Mucosa of stomach (tissue), 1 donor: ENCODE measurements around the gene ZNF691.
"Not testable (repeated sequence)": the region's sequence is repeated elsewhere in the genome, so short reads cannot be mapped to it uniquely, and the experiment has no call there.

Source experiments
- H3K27me3 ChIP-seq: one replicate; pipeline ENCODE4 v1.7.0; 2013; ENCODE audit warnings: mild to moderate bottlenecking, low read length; ENCODE audit not compliant: control insufficient read depth, insufficient read depth
- H3K36me3 ChIP-seq: one replicate; pipeline ENCODE4 v1.7.0; 2013; ENCODE audit warnings: low read length; ENCODE audit not compliant: control insufficient read depth, insufficient read depth
- H3K4me1 ChIP-seq: one replicate; pipeline ENCODE4 v1.7.0; 2013; ENCODE audit warnings: mild to moderate bottlenecking, low read length; ENCODE audit not compliant: control insufficient read depth, insufficient read depth
- H3K4me3 ChIP-seq: one replicate; pipeline ENCODE4 v1.7.0; 2013; ENCODE audit warnings: low read length
- H3K9ac ChIP-seq: one replicate; pipeline ENCODE4 v1.7.0; 2013; ENCODE audit warnings: mild to moderate bottlenecking, low read length, moderate library complexity
- H3K9me3 ChIP-seq: one replicate; pipeline ENCODE4 v1.7.0; 2013; ENCODE audit warnings: mild to moderate bottlenecking, low read length, moderate library complexity; ENCODE audit not compliant: control insufficient read depth
- donor health status: Pancreatic carcinoma.

ZNF691 gene

DNA sequence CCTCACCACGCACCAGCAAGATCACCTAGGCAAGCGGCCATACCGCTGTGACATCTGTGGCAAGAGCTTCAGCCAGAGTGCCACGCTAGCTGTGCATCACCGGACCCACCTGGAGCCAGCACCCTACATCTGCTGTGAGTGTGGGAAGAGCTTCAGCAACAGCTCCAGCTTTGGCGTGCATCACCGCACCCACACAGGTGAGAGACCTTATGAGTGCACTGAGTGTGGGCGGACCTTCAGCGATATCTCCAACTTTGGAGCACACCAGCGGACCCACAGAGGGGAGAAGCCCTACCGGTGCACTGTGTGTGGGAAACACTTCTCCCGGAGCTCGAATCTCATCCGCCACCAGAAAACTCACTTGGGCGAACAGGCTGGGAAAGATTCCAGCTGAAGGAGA, 5.0 kb downstream of the ZNF691 start:
- H3K4me3 ChIP-seq, result no peak overlapping the region

GRCh38 chr1:42851960-42852607, 5.7 kb downstream of the ZNF691 start:
- Histone ChIP-seq H3K4me3 (no peak overlapping the region), H3K9me3 (no peaks in the 10 kb centered on the region), H3K36me3 (peaks cover 7% of the 10 kb centered on the region), H3K27me3 (no peaks in the 10 kb centered on the region), H3K4me1 (peaks cover 7% of the 10 kb centered on the region), H3K9ac (no peak overlapping the region)

More for the DNA sequence above, 5.0 kb downstream of the ZNF691 start:
- Histone ChIP-seq H3K9ac (no peak overlapping the region), H3K27me3 (no peaks in the 10 kb centered on the region), H3K4me1 (peaks cover 10% of the 10 kb centered on the region), H3K36me3 (peaks cover 7% of the 10 kb centered on the region), H3K9me3 (no peaks in the 10 kb centered on the region)

- Histone ChIP-seq H3K36me3 (peaks cover 7% of the 10 kb centered on the region), H3K4me3 (no peak overlapping the region), H3K4me1 (peaks cover 2% of the 10 kb centered on the region), H3K27me3 (no peaks in the 10 kb centered on the region), H3K9ac (no peak overlapping the region), H3K9me3 (no peaks in the 10 kb centered on the region)
Measured at GRCh38 chr1:42852608-42852980, 6.2 kb downstream of the ZNF691 start.

GRCh38 chr1:42853116-42853884, 6.9 kb downstream of the ZNF691 start:
- H3K27me3 ChIP-seq, result no peaks in the 10 kb centered on the region
- H3K4me1 ChIP-seq, result no peaks in the 10 kb centered on the region
- no peak overlapping the region for H3K4me3 ChIP-seq
- H3K9ac ChIP-seq, result no peak overlapping the region
- H3K36me3 ChIP-seq, result peaks cover 7% of the 10 kb centered on the region
- no peaks in the 10 kb centered on the region for H3K9me3 ChIP-seq

DNA sequence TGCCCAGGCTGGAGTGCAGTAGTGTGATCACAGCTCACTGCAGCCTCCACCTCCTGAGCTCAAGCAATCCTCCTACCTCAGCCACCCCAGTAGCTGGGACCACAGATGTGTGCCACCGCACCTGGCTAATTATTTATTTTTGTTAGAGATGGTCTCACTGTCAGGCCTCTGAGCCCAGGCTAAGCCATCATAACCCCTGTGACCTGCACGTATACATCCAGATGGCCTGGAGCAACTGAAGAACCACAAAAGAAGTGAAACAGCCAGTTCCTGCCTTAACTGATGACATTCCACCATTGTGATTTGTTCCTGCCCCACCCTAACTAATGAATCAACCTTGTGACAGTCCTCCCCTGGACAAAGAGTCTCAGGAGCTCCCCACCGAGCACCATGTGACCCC, 10.1 kb downstream of the ZNF691 start:
- not testable (repeated sequence) for H3K9ac ChIP-seq, H3K4me1 ChIP-seq, H3K9me3 ChIP-seq, H3K27me3 ChIP-seq, H3K4me3 ChIP-seq, H3K36me3 ChIP-seq

GRCh38 chr1:42859366-42859765, 13.0 kb downstream of the ZNF691 start:
- not testable (repeated sequence) for H3K9ac ChIP-seq, H3K4me1 ChIP-seq, H3K4me3 ChIP-seq, H3K27me3 ChIP-seq, H3K9me3 ChIP-seq, H3K36me3 ChIP-seq

DNA sequence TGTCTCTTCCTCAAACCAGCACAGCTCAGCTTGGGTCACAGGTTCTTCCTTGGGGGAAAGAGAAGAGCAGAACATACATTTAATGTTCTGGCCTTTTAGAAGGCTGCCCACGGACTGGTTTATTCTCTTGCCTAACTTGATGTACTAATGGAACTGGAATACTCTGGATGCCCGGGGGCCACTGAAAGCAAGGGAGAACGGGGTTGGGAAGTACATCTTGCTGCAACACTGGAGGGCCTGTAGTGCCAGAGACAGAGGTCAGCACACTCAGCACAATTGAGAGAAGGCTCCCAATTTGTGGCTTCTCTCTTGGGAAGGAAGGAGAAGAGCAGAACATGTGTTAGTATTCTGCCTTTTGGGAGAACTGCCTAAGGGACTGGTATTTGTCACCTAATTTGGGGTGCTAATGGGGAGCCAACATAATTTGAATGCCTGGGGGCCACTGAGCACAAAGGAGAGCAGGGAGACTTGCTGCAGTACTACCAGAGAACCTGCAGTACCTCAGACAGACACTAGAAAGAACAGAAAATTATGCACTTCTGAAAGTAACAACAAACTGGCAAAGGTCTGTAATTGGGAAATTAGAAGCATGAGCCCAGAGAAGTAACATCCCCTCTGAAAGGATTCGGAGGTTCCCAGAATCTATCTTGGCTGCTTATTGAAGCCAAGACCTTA, 14.1 kb downstream of the ZNF691 start:
- no peak overlapping the region for H3K4me3 ChIP-seq

GRCh38 chr1:42861014-42861399, 14.6 kb downstream of the ZNF691 start:
- H3K36me3 ChIP-seq, result no peaks in the 10 kb centered on the region
- no peaks in the 10 kb centered on the region for H3K4me1 ChIP-seq
- H3K9me3 ChIP-seq, result no peaks in the 10 kb centered on the region
- no peak overlapping the region for H3K9ac ChIP-seq
- no peak overlapping the region for H3K4me3 ChIP-seq
- peaks cover 5% of the 10 kb centered on the region for H3K27me3 ChIP-seq

More for the DNA sequence above, 14.1 kb downstream of the ZNF691 start:
- Histone ChIP-seq H3K36me3 (no peaks in the 10 kb centered on the region), H3K27me3 (peaks cover 5% of the 10 kb centered on the region), H3K9me3 (no peaks in the 10 kb centered on the region), H3K4me1 (no peaks in the 10 kb centered on the region), H3K9ac (no peak overlapping the region)

- Histone ChIP-seq H3K9me3 (no peaks in the 10 kb centered on the region), H3K36me3 (no peaks in the 10 kb centered on the region), H3K9ac (no peak overlapping the region), H3K4me1 (no peaks in the 10 kb centered on the region), H3K4me3 (no peak overlapping the region), H3K27me3 (peaks cover 5% of the 10 kb centered on the region)
Measured at GRCh38 chr1:42866549-42866948, 20.1 kb downstream of the ZNF691 start.

DNA sequence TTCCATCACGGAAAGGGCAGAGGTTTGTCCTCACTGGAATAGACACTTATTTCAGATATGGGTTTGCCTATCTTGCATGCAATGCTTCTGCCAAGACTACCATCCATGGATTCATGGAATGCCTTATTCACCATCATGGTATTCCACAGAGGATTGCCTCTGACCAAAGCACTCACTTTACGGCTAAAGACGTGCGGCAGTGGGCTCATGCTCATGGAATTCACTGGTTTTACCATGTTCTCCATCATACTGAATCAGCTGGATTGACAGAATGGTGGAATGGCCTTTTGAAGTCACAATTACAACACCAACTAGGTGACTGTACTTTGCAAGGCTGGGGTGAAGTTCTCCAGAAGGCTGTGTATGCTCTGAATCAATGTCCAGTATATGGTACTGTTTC, 22.1 kb downstream of the ZNF691 start:
- H3K9me3 ChIP-seq, H3K27me3 ChIP-seq, H3K36me3 ChIP-seq, H3K4me1 ChIP-seq, H3K9ac ChIP-seq, H3K4me3 ChIP-seq: not testable (repeated sequence)

- H3K4me3 ChIP-seq, H3K27me3 ChIP-seq, H3K9ac ChIP-seq, H3K9me3 ChIP-seq, H3K4me1 ChIP-seq, H3K36me3 ChIP-seq: not testable (repeated sequence)
Measured at GRCh38 chr1:42869254-42869653, 22.8 kb downstream of the ZNF691 start.

DNA sequence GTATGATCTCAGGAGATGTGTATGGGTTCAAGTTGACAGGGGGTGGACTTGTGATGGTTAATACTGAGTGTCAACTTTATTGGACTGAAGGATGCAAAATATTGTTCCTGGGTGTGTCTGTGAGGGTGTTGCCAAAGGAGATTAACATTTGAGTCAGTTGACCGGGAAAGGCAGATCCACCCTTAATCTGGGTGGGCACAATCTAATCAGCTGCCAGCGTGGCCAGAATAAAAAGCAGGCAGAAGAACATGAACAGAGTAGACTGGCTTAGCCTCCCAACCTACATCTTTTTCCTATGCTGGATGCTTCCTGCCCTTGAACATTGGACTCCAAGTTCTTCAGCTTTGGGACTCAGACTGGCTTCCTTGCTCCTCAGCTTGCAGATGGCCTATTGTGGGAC, 23.3 kb downstream of the ZNF691 start:
- not testable (repeated sequence) for H3K4me3 ChIP-seq, H3K9ac ChIP-seq, H3K9me3 ChIP-seq, H3K4me1 ChIP-seq, H3K27me3 ChIP-seq, H3K36me3 ChIP-seq
